GM19463 (cell line): ENCODE results near the gene SLC4A1AP.

ENCODE experiments used
- ATAC-seq: cut with Tn5 transposase; IDR thresholded peaks from one replicate; pipeline ENCODE4 v1.9.1; 2021; ENCODE audit warnings: mild to moderate bottlenecking, moderate library complexity; ENCODE audit not compliant: unreplicated experiment

The SLC4A1AP gene

DNA sequence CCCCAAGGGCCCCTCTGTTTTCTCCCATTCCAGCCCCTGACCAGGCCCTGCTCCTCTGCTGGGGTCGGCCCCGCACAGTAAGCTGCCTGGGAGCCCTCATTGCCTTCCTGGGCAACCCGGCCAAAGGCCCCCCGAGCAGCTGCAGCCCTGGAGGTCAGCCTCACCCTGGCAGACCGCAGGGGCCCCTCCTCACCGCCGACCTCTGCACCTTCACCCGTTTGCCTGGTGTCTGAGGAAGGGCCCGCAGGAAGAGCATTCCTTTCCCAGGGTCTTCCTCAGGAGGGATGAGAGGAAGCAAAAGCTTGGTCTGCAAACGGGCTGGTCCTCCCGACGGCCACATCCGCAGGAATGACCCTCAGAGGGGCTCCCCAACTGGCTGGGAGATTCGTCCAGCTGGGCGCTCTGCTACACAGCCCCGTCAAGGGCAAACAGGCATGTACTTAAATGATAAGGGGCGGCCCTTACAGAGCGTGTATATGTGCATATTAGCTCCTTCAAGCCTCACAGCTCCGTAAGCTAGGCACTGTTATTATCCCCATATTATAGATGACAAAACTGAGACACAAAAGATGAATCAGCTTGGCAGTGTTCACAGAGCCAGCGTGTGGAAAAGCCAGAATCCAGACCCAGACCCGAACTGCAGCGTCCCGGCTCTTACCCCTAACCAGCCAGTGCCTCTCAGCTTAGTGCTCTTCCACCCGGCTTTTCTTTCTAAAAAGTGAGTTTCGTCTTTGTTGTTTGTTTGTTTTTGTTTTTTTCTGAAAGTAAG is 52.8 kb downstream of the SLC4A1AP start:
- ATAC-seq: no peak

DNA sequence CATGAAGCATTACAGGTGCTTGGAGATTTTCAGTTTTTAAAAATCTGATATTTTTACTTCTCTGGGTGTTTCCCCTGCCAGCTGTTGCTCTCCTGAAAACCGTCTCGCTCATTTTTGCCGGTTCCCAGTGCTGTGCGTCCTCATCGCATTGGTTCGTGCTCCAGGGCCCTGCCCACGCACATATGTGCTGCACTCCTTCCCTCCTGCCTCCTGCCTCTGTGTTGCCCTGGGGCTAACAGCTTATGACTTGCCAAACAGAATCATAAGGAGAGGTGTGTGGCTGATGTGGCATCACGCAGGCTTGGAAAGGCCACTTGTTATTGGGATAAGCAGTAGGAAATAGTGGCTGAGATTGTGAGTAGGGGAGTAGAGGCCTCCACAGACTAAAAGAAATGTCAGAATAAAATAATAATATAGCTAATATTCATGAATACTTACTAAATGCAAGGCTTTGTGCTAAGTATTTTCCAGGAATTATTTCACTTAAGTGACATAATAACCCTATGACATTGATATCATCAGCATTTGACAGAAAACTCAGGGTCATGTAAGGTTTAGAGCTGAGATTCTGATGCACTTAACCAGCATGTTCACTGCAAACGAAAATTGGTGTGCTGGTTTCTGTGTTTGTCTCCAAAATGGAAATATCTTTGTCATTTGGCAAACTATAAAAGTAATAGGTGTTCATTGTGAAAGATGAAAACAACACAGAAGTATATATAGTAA is 53.5 kb downstream of the SLC4A1AP start:
- ATAC-seq: no peak

DNA sequence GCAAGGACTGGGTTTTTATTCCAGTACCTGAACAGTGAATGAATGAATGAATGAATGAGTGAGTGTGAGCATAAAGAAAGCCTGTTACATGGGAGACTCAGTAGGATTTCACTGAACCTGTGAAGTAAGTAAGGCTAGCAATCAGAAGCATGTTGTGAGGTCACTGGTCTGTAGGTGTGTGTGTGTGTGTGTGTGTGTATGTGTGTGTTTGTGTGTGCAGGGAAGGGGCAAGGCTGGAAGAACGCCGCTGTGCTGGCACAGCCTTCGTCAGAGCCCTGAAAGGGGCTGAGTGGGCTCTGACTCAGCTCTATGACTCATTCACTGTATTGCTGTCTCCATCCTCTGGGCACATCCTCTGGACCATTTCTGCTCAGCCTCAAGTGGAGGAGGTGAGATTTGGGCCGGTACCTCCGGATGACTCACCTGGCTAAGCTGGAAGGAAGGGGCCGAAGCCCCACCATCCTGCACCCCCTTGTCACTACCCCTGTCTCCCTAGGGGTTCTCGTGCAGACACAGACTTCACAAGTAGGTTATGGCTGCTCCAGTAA is 56.4 kb downstream of the SLC4A1AP start:
- ATAC-seq: no peak

DNA sequence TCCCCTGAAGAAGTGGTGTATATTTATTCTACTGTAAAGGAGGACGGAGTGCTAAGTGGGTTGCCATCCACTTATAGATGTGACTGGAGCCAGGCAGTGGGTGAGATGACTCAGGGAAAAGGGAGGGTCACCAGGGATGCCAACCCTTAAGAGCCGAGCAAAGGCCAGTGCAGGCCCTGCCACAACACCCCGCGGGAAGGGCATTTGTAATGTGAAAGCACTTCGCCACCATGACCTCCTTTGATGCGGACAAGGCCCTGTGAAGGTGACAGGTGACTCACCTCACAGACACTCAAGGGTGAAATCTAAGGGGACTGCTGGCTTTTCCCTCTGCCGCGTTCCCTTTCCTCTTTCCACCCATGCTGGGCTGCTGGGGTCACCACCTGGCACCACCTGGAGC is 57.6 kb downstream of the SLC4A1AP start:
- no peak for ATAC-seq

DNA sequence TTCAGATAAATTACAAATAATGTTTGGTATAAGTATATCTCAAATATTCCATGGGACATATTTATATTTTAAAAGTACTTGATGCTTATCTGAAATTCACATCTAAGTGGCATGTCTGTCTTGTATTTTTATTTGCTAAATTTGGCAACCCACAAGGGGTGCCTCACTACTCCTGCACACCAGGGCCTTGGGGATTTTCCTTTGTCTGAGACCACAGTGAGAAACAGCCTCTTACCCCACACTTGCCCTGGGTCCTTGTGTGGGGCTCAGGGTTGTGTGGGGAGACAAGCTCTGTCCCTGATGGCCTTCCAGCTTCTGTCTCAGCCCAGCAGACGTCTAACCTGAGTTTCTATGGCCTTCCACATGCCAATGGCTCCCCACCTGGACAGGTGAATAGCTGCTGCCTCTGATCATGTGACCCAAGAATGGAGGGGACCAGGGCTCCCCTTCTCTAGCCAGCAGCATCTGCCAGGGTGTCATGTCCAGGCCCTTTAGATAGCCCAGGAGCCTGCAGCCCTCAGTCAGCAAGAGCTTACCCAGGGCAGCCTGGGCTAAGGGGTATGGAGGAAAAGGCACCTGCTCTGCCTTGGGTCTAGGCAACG is 58.3 kb downstream of the SLC4A1AP start:
- no peak for ATAC-seq

DNA sequence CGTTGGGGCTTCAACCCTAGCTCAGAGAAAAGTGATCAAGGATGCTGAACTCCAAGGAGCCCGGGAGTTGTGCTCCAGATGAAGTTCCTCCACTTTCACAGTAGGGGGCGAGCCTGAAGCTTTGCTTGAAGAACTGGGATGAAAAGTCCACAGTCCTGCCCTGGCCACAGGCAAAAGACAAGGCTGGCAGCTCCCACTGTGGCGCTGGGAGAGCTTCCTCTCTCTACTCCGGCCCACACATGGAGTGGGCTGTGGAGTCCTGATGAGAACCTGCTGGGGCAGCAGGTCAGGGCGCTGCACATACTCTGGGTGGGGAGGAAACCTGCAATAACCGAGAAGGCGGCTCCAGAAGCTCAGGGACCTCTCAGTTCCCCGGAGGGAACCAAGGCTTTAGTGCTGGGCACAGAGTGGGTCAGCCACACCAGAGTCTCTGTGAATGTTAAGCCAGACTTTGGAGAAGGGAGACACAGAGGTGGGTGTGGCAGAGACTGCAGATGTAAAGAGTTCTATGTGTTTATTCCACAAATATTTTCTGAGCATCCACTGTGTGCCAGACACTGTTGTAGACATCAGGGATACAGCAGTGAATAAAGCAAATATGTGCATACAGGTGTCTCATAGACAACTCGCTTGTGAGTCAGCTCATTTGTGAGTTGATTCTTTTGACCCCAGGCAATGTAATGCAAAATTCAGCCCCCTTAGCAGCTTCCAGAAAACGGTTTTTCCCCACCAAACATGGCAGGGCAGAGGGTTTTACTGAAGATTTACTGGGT is 59.9 kb downstream of the SLC4A1AP start:
- no peak for ATAC-seq

DNA sequence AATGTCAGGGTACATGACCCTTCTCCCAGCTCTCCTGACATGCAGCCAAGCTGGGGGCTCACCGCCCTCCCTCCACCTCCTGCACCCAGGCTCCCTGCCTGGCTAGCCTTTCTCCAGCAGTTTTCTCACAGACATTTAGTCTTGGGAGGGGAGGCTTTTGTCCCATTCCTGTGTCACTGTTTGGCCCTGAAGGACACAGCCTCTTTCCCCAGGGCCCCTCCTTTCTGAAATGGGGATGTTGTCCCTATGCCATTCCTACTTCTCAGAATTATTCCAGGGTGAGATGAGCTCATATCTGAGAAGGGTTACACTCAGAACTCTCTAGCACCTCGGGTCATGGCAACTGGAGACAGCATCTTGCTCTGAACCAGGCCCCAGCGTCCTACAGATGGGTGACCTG is 60.5 kb downstream of the SLC4A1AP start:
- no peak for ATAC-seq

DNA sequence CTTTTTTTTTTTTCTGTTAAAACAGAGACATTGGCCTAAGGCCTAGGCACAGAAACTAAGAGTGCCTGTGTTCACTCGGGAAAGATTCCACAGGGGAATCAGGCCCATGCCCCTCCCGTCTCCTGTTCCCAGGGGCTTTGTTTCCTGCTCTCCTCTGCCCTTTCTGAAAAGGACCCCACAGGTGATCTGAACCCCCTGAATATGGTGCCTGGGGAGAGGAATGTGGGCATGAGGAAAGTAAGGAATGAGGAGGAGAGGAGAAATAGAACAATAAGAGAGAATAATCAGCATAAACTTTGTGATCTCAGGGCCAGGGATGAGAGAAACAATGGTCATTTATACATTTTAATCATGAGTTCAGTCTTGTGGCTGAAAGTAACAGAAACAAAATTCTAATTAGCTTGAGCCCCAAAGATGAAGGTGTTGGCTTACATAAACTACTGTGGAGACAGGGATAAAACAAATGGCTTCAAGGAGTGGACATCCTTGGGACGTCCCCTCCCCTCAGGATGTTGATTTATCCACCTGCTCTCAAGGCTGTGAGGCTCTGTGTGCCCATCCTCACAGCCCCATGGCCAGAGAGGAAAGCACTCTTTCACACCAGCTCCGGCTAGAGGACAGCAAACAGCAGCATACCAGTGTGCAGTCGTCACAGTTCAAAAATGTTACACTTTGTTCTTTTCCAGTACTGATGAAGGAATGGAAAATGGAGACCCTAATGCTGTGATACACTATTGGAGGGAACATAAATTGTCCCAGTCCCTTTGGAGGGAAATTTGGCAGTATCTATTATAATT is 61.4 kb downstream of the SLC4A1AP start:
- ATAC-seq: no peak

DNA sequence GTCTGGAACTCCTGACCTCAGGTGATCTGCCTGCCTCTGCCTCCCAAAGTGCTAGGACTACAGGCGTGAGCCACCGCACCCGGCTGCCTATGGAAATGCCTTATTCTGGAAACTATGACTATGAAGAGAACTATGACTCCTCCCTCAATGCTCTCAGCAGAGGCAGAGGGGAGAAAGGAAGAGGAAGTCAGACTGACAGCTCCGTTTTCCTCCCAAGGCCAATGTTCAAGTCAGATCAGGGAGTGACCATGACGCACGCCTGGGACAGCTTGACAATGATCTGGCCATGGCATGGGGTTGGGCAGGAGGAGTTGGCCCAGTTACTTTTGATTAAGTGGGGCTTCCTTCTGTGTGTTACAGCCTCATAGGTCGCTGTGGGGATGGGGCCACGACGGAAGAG is 63.6 kb downstream of the SLC4A1AP start:
- ATAC-seq: no peak

DNA sequence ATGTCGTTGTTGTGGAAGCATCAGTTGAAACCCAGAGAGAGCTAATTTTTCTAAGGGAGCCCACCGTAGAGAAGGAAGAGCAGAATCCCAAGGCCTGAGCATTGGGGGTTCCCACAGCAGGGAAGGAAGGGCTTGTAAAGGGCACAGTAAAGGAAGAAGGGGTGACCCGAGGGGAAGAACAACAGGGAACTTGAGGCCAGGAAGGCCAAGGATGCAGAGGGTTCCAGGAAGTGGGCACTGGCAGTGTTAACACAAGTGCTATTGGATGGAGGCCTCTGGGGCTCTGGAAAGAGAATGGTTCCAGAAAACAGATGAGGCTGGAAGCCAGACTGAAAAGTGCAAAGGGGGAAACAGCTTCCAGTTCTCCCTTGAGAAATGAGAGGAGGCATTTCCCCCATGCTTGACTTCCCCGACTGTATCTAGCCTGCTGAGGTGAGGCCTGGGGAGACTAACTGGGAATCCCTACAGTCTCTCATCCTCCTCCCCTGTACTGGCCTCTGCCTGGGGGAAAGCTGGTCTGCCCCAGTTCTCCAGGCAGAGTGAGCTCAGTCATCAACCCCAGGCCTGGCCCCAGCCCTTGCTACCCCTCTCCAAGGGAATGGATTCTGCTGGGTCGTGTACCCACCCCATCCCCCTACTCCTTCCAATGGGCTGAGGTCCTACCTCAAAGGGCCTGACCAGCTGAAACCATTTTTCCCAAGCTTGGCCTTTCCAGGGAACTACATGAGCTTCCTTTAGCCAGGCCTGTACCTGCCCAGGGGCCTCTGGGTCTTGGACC is 64.6 kb downstream of the SLC4A1AP start:
- ATAC-seq: no peak

DNA sequence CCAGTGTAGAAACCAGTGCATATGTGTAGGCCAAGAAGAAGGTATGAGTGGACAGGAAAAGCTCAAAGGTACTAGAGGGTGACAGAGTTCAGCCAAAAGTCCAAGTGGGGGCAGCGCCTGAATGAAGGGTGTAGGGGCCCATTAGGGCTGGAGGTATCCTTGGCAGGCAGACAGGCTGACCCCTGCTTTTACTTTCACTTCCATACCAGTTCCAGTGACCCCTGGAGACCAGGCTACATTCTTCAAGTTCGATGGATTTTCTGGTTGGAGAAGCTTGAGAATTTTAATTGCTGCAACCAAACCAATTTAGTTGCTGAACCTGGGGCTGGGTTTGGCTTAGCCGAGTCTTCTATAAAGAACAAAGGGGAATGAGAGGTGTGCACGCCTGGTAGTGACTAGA is 65.5 kb downstream of the SLC4A1AP start:
- ATAC-seq: no peak

DNA sequence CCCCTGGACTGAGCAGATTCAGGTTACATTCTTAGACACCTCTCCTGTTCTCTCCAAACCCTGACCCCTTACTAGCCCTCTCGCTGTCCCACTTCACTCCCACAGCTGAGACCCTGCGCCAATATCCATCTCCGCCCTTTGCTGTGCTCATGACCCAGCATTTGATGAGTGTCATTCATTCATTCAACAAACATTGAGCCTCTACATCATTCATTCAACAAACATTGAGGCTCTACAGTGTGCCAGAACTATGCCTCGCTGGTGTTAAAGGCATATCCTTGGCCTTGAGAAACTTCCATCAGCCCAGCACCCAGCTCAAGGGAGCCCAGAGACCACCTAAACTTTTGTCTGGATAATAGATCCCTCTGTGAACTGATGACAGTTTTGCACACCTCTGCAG is 65.9 kb downstream of the SLC4A1AP start:
- ATAC-seq: no peak

DNA sequence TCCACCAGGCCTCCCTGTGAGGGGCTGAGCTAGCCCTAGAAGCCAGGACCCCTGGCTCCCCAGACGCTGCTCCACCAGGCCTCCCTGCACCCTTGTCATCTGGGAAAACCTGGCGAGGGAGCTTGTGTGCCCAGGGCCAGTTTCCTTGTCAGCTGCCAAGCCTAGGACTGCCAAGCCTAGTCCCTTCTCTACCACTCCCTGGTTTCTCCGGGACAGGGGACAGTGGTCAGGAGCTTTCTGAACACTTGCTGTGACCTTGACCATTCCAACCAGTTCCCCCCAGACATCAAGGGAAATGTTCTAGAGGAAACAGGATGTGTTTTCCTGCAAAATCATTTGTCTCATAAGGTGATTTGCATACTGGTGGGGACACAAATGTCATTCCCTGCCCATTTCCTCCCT is 66.6 kb downstream of the SLC4A1AP start:
- no peak for ATAC-seq

DNA sequence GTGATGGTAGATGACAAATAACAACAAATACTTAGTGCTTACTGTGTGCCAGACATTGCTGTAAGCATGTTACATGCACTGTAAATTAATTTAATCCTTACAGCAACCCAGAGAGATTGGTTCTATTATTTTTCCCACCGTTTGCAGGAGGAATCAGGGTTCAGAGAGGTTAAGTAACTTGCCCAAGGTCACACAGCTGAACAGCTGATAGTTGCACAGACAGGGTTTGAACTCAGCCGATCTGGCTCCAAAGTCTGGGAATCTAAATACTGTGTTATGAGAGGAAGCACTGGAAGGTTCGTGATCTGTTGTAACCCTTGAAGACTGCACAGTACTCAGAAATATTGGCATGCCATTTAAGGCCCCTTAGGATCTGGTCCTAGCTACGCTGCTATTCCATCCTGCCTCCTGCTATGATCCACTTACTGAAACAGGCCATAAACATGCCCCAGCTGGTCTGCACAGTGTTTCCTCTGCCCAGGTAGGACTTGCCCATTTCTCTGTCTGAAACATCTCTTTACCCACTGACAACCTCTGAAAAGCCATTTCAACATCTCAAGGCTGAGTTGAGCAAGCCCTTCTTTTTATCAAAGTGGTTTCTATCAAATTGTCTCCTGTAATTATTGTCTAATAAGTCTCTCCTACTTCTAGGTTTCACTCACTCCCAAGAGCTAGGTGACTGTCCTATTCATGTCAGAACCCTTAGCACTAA is 67.4 kb downstream of the SLC4A1AP start:
- ATAC-seq: no peak

DNA sequence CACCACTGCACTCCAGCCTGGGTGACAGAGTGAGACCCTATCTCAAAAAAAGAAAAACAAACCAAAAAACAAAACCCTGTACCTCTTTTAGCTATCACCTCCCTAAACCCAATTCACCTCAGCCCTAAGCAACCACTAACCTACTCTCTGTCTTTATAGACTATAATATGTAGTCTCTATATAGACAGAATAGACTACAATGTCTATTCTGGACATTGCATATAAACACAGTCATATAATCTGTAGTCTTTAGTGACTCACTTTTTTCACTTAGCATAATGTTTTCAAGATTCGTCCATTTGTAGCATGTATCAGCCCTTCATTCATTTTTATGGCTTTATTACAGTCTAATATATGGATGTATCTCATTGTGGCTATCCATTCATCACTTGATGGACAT is 70.6 kb downstream of the SLC4A1AP start:
- ATAC-seq: no peak

DNA sequence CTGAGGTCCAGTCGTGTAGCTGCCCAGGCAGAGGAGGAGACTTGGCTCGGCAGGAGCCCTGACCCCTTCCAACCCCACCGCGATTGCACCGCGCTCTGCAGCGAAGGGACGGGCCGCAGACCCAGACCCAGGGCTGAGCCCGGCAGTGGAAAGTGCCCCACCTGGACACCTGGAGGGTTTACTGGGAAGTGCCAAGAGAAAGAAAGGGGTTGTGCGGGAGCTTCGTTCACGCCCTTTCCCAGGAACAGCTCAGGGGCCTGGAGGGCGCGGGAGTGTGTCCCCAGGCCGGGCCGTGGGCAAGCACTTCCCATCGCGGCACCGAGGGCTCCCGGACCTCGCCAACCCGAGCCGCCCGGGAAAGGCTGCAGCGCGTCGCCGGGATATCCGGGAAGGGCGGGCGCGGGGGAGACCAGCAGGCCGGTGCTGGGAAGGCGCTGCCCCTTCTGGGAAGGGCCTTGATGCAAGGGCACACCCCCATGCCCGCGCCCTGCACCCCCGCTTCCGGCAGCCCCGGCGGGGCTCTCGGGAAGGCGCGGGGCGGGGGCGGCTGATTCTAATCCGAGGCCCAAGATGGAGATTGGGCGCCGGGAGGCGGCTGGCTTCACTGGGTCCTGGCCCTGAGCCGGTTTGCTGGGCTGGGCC is 71.7 kb downstream of the SLC4A1AP start:
- no peak for ATAC-seq

DNA sequence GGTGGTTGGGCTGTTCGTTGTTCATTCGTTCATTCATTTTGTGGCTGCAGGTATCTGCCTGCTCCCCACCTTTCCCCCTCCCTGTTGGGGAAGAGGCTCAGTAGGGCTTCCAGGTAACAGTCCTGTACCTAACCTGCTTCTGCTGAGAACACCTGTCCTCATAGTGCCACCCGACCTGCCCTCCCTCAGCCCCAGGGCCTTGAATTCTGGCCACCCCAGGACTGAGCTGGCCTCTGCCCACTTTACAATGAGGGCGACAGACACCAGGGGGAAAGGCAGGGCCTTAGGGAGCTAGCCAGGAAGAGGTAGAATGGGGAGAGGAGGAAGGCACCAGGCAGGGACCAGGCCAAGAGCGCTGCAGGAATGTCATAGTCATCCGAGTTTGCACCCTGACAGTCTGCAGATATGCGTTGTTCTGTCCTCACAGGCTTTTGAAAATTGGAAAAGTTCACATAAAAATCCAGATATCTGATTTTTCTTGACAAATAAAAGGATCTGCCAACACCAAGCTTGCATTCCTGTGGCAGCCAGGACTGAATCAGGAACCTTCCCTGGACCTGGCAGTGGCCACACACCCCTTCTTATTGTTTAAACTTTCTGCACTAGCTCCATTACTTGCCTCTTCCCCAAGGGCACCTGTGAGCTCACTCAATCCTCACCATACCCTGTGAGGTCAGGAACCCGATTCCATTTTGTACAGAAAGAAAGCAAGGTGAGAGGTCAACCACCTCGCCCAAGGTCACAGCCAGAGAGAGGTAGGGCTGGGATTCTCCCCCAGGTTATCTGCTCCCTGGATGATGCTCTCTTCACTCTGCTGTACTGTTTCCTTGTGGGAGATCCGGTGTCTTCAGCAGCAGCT is 72.6 kb downstream of the SLC4A1AP start:
- ATAC-seq: no peak

DNA sequence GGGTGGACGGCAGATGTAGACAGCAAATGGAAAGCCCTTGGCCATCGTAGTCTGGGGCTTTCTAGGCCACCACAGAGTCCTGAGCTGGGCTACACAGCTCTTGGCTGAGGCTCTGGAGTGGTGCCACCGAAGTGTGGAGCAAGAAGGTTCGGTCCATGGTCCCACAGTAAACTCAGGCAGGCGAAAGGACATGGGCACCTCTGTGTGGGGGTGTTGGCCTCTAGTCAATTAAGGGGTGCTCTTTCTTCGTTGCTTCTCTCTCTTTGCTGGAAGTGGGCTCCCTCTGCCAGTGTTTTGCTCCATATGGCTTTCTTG is 73.2 kb downstream of the SLC4A1AP start:
- no peak for ATAC-seq
